ENCODE results near the gene SLK.

GRCh38 chr10:104069613-104070012, 102.7 kb downstream of the SLK start:
- no peak for TF ChIP-seq CTCF (IDR thresholded peaks at IDR 0.05)
- no peak for TF ChIP-seq EZH2 (IDR thresholded peaks at IDR 0.05)

Data from neural progenitor cell (in vitro differentiated cells).